ENCODE results near the gene PRKAR2A. TPM values are rescaled to one million over a fixed set of nuclear protein-coding genes. Genes with fewer than 3 reads are reported as not detected.
"Not testable (repeated sequence)": the region's sequence is repeated elsewhere in the genome, so short reads cannot be mapped to it uniquely, and the experiment has no call there.

Gene PRKAR2A
- total RNA-seq, 2 donors from 2014 or later: 13.9 to 25.6 TPM

DNA sequence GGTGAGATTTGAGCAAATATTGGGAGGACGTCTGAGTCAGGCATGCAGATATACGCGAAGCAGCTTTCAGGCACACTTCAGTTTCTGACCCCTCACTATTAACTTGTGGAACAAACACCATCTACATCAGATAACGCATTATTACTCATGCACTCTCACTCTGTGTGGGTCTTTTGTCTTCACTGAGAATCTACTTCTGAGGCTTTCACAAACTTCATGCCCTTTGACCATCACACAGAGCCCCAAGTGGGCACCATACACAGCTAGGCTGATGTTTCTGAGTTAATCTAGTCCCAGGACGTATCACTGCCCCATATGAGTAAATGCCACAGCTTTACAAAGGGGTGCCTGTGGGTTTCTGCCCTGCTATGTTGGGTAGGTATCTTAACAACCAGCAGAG lies 91.0 kb downstream of the PRKAR2A start:
- ATAC-seq (peak; percentile 71 to 83), DNase-seq (ENCODE audit: low spot score in 2 of 2) (peak in 1 of 2 donors; percentile 28)
- Mint-ChIP-seq H3K27ac (peak overlapping the region in 1 of 2 donors; percentile 7), H3K9me3 (no peaks in the 10 kb centered on the region), H3K36me3 (no peaks in the 10 kb centered on the region)

DNA sequence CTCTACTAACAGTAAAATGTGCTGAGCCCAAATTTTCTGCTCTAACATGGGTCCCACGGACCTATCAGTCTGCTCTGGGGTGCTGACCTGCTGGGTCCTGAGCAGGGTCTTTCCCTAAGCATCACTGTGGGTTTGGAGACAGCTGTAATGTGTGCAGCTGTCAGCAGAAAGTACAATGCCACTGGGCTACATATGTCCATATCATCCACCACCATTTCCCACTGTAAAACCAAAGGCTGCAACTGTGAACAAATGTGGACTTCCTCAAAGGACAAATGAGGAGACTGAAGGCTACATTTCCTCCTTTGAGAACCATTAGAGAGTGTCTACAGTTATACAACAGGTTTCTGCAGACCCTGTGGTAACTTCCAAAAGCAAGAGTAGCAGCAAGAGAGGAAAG lies 96.8 kb downstream of the PRKAR2A start:
- Mint-ChIP-seq H3K27ac (no peak overlapping the region), H3K9me3 (no peaks in the 10 kb centered on the region), H3K36me3 (no peaks in the 10 kb centered on the region)
- no peak for ATAC-seq
- peak in 1 of 2 donors; percentile 13 for DNase-seq (ENCODE audit: low spot score in 2 of 2)

GRCh38 chr3:48748754-48749153 lies 98.9 kb downstream of the PRKAR2A start:
- ATAC-seq (no peak), DNase-seq (ENCODE audit: low spot score in 2 of 2) (no peak)
- no peaks in the 10 kb centered on the region for H3K9me3 Mint-ChIP-seq
- no peaks in the 10 kb centered on the region for H3K36me3 Mint-ChIP-seq
- no peak overlapping the region for H3K27ac Mint-ChIP-seq

GRCh38 chr3:48747706-48748105 lies 100.0 kb downstream of the PRKAR2A start:
- Mint-ChIP-seq H3K27ac (no peak overlapping the region), H3K36me3 (no peaks in the 10 kb centered on the region), H3K9me3 (no peaks in the 10 kb centered on the region)
- no peak for ATAC-seq
- no peak for DNase-seq (ENCODE audit: low spot score in 2 of 2)

DNA sequence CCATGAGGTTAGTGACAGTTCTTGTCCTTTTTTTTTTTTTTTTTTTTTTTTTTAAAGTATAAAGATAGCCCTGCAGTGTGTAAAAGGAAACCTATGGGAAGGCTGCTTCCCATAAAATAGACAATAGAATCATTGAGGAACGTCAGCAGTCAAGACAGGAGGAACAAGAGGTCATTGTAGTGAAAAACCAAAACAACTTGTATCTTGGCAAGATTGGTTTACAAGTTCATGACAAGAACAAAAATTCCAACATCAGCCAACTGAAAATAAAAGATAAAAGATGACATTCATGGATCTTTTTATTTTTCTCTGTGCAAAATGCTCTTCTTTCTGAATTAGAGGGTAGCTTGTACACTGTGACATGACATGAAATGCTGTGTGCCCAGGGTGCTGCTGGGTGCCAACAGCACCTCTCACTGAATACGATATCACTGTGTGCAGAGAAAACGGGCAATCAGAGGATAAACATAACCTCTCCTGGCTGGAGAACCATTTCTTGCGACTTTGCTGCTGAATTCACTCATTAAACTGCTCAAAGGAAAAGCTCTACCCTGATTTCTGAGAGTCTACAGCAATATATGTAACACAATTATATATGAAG lies 100.6 kb downstream of the PRKAR2A start:
- no peak overlapping the region for H3K27ac Mint-ChIP-seq
- no peaks in the 10 kb centered on the region for H3K36me3 Mint-ChIP-seq
- ATAC-seq (no peak), DNase-seq (ENCODE audit: low spot score in 2 of 2) (no peak)
- H3K9me3 Mint-ChIP-seq: no peaks in the 10 kb centered on the region

DNA sequence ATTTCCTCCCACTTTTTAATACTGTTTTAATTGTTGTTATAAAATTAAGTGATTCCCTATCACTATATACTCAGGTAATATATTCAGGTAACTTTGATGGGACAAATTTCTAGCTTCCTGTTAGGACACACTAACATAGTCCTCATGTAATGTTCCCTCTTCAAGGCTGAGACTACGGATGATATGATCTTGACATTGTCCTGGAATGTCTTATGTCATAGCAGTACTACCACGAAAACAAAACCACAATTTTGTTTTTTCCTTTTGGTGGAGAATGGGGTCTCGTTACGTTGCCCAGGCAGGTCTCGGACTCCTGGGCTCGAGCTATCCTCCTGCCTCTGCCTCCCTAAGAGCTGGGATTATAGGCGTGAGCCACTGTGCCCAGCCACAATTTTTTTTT lies 103.9 kb downstream of the PRKAR2A start:
- no peak for ATAC-seq
- Mint-ChIP-seq H3K36me3 (no peaks in the 10 kb centered on the region), H3K9me3 (no peaks in the 10 kb centered on the region), H3K27ac (no peak overlapping the region)
- no peak for DNase-seq (ENCODE audit: low spot score in 2 of 2)

- DNase-seq (ENCODE audit: low spot score in 2 of 2); H3K36me3 Mint-ChIP-seq; H3K9me3 Mint-ChIP-seq; ATAC-seq: not testable (repeated sequence)
- H3K27ac Mint-ChIP-seq: peak overlapping the region in 1 of 2 donors; percentile 36
These were observed 106.4 kb downstream of the PRKAR2A start for GRCh38 chr3:48741226-48741625.

GRCh38 chr3:48739955-48740823 lies 107.5 kb downstream of the PRKAR2A start:
- Mint-ChIP-seq H3K36me3 (no peaks in the 10 kb centered on the region), H3K27ac (no peak overlapping the region), H3K9me3 (no peaks in the 10 kb centered on the region)
- DNase-seq (ENCODE audit: low spot score in 2 of 2) (peak; percentile 61 to 62), ATAC-seq (peak; percentile 91 to 97)

GRCh38 chr3:48739617-48739954 lies 108.1 kb downstream of the PRKAR2A start:
- no peak overlapping the region for H3K27ac Mint-ChIP-seq
- no peaks in the 10 kb centered on the region for H3K36me3 Mint-ChIP-seq
- H3K9me3 Mint-ChIP-seq: no peaks in the 10 kb centered on the region
- no peak for DNase-seq (ENCODE audit: low spot score in 2 of 2)
- ATAC-seq: peak in 1 of 2 donors; percentile 45

DNA sequence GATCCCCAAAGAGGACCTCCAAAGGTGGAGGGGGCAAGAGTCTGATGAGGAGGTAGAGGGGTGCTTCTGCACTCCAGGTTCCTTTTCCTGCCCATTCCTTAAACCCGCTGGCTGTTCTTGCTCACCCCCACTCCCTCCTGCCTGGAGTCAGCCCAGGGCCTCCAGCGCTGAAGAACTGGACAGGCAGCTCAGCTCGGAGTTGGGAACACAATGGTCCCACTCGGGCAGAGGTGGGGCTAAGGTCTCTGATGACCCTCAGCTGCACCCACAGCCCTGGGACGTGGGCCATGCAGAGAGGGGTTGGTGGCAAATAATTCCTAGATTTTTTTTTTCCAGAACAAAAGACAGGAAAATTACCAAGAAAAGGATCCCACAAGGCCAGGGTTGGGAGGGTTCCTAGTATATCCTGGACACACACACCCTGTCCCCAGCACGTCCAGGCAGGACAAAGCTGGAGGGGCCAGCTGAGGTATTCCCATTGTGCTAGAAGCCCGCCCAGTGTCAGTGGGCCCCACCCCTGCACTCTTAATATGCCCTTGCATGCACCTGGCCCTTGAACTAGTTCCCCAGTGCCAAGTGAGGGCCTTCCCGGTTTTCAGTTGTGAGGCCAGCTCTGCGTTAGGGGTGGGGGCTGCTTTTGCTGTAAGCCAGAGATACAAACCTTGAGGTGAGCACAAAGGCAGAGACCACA lies 108.6 kb downstream of the PRKAR2A start:
- peak overlapping the region in 1 of 2 donors; percentile 5 for H3K27ac Mint-ChIP-seq
- ATAC-seq (no peak), DNase-seq (ENCODE audit: low spot score in 2 of 2) (peak in 1 of 2 donors; percentile 9)
- no peaks in the 10 kb centered on the region for H3K36me3 Mint-ChIP-seq
- H3K9me3 Mint-ChIP-seq: no peaks in the 10 kb centered on the region

DNA sequence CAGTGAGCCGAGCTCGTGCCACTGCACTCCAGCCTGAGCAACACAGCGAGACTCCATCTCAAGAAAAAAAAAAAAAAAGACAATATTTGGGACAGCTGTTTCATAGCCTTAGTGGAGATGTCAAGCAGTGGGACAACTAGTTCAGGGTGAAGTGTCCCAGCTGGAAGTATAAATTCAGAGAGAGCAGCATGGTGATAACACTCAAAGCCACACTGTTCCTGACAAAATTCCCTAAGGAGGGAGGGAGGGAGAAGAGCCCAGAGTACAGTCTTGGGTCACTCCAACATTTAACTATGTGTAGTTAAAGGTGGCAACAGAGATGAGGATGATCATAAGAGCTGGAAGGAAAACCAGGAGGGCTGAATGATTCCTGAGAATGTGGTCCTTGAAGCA lies 109.5 kb downstream of the PRKAR2A start:
- ATAC-seq: no peak
- H3K27ac Mint-ChIP-seq: peak overlapping the region in 1 of 2 donors; percentile 5
- no peaks in the 10 kb centered on the region for H3K36me3 Mint-ChIP-seq
- H3K9me3 Mint-ChIP-seq: no peaks in the 10 kb centered on the region
- DNase-seq (ENCODE audit: low spot score in 2 of 2): no peak

- not testable (repeated sequence) for H3K9me3 Mint-ChIP-seq
- H3K27ac Mint-ChIP-seq: peak overlapping the region in 1 of 2 donors; percentile 85
These were observed 112.5 kb downstream of the PRKAR2A start for GRCh38 chr3:48735075-48735767.

DNA sequence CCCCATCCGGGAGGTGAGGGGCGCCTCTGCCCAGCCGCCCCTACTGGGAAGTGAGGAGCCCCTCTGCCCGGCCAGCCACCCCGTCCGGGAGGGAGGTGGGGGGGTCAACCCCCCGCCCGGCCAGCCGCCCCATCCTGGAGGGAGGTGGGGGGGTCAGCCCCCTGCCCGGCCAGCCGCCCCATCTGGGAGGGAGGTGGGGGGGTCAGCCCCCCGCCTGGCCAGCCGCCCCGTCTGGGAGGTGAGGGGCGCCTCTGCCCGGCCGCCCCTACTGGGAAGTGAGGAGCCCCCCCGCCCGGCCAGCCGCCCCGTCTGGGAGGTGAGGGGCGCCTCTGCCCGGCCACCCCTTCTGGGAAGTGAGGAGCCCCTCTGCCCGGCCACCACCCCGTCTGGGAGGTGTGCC lies 113.1 kb downstream of the PRKAR2A start:
- H3K36me3 Mint-ChIP-seq; H3K27ac Mint-ChIP-seq; ATAC-seq; H3K9me3 Mint-ChIP-seq; DNase-seq (ENCODE audit: low spot score in 2 of 2): not testable (repeated sequence)

More at GRCh38 chr3:48735075-48735767, 112.5 kb downstream of the PRKAR2A start:
- not testable (repeated sequence) for DNase-seq (ENCODE audit: low spot score in 2 of 2); H3K36me3 Mint-ChIP-seq; ATAC-seq

DNA sequence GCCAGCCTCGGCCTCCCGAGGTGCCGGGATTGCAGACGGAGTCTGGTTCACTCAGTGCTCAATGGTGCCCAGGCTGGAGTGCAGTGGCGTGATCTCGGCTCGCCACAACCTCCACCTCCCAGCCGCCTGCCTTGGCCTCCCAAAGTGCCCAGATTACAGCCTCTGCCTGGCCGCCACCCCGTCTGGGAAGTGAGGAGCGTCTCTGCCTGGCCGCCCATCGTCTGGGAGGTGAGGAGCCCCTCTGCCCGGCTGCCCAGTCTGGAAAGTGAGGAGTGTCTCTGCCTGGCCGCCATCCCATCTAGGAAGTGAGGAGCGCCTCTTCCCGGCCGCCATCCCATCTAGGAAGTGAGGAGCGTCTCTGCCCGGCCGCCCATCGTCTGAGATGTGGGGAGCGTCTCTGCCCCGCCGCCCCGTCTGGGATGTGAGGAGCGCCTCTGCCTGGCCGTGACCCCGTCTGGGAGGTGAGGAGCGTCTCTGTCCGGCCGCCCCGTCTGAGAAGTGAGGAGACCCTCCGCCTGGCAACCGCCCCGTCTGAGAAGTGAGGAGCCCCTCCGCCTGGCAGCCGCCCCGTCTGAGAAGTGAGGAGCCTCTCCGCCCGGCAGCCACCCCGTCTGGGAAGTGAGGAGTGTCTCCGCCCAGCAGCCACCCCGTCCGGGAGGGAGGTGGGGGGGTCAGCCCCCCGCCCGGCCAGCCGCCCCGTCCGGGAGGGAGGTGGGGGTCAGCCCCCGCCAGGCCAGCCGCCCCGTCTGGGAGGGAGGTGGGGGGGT lies 113.7 kb downstream of the PRKAR2A start:
- not testable (repeated sequence) for H3K36me3 Mint-ChIP-seq; ATAC-seq; DNase-seq (ENCODE audit: low spot score in 2 of 2); H3K27ac Mint-ChIP-seq; H3K9me3 Mint-ChIP-seq

DNA sequence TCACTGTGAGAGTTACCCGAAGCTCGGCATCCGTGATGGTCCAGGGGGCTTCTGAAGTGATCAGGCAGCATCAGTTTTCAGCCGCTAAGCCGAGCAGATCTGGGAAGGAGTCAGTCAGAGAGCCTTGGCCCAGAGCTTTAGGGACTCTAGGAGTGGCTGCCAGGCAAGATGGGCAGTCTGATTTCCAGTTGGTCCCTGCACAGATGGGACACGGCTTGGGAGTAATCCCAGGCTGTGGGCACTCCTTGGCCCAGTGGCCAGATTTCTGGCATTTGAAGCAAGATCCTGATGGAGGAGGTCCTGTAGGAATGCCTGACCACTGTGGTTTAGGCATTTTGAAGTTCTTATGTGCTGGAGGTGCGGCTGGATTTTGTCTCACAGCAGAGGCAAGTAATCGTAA lies 120.2 kb downstream of the PRKAR2A start:
- no peaks in the 10 kb centered on the region for H3K36me3 Mint-ChIP-seq

DNA sequence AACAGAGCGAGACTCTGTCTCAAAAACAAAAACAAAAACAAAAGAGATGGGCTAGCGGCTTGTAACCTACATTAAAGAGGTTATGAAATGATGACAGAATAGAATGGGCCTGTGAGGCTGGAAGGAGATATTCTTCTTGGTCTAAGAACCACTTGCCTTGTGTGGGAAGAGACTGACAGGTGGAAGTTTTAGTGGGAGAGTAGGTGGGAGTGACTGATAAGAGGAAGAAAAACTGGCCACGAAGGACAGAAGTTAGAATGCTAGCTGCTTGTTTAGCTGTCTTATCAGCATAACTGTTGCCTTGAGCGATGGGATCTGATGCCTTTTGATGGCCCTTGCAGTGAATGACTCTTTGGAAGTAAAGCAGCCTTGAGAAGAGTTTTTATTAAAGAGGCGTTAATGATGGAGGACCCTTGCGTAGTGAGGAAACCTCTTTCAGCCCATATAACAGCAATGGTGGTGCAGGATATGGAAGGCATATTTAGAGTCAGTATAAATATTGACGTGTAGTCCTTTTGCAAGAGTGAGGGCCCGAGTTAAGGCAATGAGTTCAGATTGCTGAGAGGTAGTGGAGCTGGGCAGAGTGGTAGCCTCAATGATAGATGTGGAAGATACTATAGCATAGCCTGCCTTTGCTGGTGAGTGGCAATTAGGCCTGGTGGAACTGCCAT lies 122.4 kb downstream of the PRKAR2A start:
- H3K27ac Mint-ChIP-seq, H3K9me3 Mint-ChIP-seq, H3K36me3 Mint-ChIP-seq: not testable (repeated sequence)

More for the DNA sequence above, 120.2 kb downstream of the PRKAR2A start:
- H3K27ac Mint-ChIP-seq: no peak overlapping the region
- ATAC-seq: no peak
- no peaks in the 10 kb centered on the region for H3K9me3 Mint-ChIP-seq
- DNase-seq (ENCODE audit: low spot score in 2 of 2): no peak

More for the DNA sequence above, 122.4 kb downstream of the PRKAR2A start:
- not testable (repeated sequence) for DNase-seq (ENCODE audit: low spot score in 2 of 2); ATAC-seq

All from activated naive CD4-positive, alpha-beta T cell treated with anti-CD3 and anti-CD28 coated beads, Interleukin-2, amount 50 U/mL, for 72 hours (primary cell).